Endothelial cell of umbilical vein (primary cell): ENCODE data around the gene CCL14.

Experiments used
- CTCF ChIP-seq, 2 donors: IDR thresholded peaks; 1 replicate in 1 of 2; 2 replicates in 1 of 2; pipeline ENCODE4 v1.5.1; 2011; ENCODE audit warnings: low read length in 2 of 2, mild to moderate bottlenecking in 2 of 2, moderate library complexity in 2 of 2, control low read depth in 1 of 2, inconsistent platforms in 1 of 2, low read depth in 1 of 2; ENCODE audit not compliant: insufficient read depth in 1 of 2; ENCODE audit errors: extremely low read depth in 1 of 2
- EZH2 ChIP-seq: IDR thresholded peaks from 2 replicates; pipeline ENCODE4 v1.6.1; 2012; ENCODE audit warnings: borderline replicate concordance, low read depth, mild to moderate bottlenecking, moderate library complexity, low read length, inconsistent platforms; ENCODE audit not compliant: severe bottlenecking
- JUN ChIP-seq: IDR thresholded peaks from 2 replicates; pipeline ENCODE4 v1.6.1; 2011; ENCODE audit warnings: borderline replicate concordance, low read depth; ENCODE audit not compliant: insufficient read length, insufficient read depth
- MAX ChIP-seq: IDR thresholded peaks from 2 replicates; pipeline ENCODE4 v1.6.1; 2011; ENCODE audit not compliant: insufficient read depth, insufficient read length
- MYC ChIP-seq: IDR thresholded peaks from one replicate; pipeline ENCODE4 v1.6.1; 2011; ENCODE audit warnings: mild to moderate bottlenecking, low read depth, low read length
- POLR2A ChIP-seq: IDR thresholded peaks from 2 replicates; pipeline ENCODE4 v1.6.1; 2012; ENCODE audit warnings: low read depth, mild to moderate bottlenecking, control low read depth, low read length
- POLR2AphosphoS5 ChIP-seq: IDR thresholded peaks from 2 replicates; pipeline ENCODE4 v1.6.1; 2012; ENCODE audit warnings: low read depth, mild to moderate bottlenecking, control low read depth, low read length, moderate library complexity; ENCODE audit not compliant: insufficient read depth

GRCh38 chr17:35972535-35972934 is 14.0 kb downstream of the CCL14 start:
- TF ChIP-seq EZH2 (no peak), CTCF (IDR thresholded peaks at IDR 0.05; ENCODE audit: extremely low read depth in 1 of 2, insufficient read depth in 1 of 2, low read depth in 1 of 2, low read length in 2 of 2) (no peak), POLR2A (no peak), MAX (no peak), POLR2AphosphoS5 (no peak), MYC (no peak), JUN (no peak)
